Measurements from ENCODE around the gene TMEM139.
"Not testable (repeated sequence)": the region's sequence is repeated elsewhere in the genome, so short reads cannot be mapped to it uniquely, and the experiment has no call there.

The TMEM139 gene

DNA sequence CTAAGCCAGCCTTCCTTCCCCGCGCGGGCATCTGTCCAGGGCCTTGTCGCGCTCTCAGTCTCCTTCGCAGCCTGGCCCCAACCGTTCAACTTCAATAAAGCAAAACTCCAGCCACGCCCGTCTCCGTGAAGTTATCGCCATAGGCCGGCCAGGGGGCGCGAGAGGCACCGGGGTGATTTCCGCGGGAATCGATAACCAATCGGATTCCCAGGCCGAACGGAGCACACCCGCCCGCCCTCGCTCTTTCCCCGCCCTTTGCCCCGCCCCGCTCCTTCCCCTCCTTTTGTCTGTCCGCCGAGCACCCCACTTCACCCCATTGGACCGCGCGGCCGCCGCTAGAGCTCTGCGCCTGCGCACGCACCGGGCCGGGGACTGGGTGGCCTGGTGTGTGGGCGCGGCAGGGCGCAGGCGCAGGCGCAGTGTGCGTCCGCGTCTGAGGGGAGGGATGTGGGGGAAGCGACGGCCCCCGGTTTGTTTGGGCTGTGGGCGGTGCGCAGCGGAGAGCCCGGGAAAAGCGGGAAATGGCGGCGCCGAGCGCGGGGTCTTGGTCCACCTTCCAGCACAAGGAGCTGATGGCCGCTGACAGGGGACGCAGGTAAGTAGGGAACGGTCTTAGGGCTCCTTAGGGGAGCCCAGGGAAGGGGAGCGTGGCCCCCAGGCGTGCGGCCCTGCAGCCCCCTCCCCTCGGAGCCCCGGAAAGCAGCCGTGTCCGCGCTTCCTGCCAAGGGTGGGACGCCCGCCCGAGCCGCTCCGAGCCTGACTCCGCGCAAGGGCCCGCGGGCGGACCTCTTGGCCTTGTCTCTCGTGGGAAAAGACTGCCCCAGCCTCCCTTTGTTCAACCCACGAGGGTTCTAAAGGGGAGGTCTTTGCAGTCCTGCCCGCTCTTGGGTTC, 3.4 kb downstream of the TMEM139 start, which contains the start of gene CASP2:
Gene CASP2 (plus strand): TSS at position 417 of the 892 bp plus-strand sequence. CDS start 105 bp downstream, at position 522.
- in situ Hi-C loops (cut with HindIII; ENCODE audit: low sequenced_read_pairs) = no loop called here

DNA sequence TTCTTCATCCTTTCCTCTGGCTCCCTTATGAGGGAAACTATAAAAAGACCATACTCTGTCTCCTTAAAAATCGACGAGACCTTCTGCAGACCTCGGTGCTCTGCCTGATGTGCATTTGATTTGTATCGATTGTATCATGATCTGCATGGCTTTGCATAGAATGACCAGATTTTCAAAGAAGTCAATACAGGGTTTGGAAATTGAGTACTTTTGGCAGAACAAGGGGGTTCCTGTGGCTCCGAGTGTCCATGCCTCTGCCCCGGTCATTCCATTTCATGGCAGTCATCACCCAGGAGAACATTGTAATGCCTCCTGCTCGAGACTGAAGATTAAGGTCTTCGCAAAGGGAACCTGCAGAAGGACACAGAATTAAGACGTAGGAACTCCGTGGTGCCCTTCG, 4.1 kb downstream of the TMEM139 start:
- in situ Hi-C loops (cut with HindIII; ENCODE audit: low sequenced_read_pairs) = no loop called here

DNA sequence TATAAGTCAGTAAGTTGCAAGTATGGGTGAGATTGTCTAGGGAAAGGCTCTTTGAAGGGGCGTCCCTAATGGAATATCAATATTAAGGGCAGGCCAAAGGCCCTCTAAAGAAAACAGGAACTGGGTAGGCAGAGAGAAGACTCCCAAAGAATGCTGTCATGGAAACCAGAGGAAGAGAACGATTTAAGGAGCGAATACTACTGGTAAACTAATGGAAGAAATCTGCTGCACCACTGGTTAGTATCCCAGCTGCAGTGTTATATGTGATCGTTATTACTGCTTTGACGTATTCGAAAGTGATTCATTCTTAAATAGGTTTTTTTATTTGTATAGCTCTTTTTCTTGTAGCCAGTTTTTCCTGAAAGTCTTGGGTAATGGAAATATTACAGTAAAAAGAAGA, 4.7 kb downstream of the TMEM139 start:
- in situ Hi-C loops (cut with HindIII; ENCODE audit: low sequenced_read_pairs) = no loop called here

DNA sequence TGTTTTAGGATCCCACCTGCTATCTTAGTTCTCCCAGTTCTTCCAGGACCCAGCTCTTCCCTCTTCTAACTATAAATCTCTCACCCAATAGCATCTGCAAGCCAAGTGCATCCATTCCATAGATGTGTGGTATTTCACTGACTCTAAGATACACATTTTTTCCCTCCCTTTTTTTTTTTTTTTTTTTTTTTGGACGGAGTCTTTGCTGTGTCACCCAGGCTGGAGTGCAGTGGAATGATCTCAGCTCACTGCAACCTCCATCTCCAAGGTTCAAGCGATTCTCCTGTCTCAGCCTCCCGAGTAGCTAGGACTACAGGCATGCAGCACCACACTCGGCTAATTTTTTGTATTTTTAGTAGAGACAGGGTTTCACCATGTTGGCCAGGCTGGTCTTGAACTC, 5.1 kb downstream of the TMEM139 start:
- in situ Hi-C loops (cut with HindIII; ENCODE audit: low sequenced_read_pairs) = not testable (repeated sequence)

DNA sequence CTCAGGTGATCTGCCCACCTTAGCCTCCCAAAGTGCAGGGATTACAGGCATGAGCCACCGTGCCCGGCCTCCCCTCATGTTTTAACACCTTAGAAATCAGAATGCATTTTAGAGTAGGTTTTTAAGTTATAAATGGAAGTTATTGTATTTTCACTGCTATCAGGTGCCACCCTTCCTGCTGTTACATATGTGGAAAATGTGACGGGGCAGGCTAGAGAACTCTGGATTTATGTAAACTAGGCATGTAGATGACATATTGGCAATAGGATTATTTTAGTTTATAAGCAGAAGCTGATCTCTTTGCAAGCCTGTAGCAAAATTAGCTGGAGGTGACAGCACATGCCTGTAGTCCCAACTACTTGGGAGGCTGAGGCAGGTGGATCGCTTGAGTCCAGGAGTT, 5.5 kb downstream of the TMEM139 start:
- in situ Hi-C loops (cut with HindIII; ENCODE audit: low sequenced_read_pairs) = no loop called here

DNA sequence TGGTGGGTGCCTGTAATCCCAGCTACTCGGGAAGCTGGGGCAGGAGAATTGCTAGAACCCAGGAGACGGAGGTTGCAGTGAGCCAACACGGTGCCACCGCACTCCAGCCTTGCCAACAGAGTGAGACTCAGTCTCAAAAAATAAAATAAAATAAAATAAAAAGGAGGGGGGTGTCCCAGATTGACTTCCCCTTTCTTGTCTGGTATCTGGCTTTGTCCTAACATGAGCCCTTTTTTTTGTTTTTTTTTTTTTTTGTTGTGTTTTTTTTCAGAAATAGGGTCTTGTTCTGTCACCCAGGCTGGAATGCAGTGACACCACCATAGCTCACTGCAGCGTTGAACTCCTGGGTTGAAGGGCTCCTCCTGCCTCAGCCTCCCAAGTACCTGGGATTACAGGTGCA, 8.1 kb downstream of the TMEM139 start:
- in situ Hi-C loops (cut with HindIII; ENCODE audit: low sequenced_read_pairs) = no loop called here

DNA sequence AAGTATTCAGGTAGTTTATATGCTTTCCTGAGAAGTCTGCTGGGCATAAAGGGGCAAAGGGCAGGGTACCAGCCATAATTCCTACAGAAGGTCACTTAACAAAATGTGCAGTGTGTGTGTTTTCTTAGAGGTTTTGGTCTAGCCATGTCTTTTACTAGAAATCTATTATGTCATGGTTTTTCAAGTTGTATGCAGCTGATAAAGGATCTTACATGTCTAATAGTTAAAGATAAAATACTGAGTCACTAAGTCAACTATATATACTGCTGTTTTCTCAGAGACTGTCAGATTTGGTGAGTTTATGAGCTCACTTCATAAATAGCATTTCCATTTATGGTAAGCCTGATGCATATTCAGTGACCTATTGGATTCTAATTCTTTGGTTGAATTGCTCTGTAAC, 11.1 kb downstream of the TMEM139 start:
- in situ Hi-C loops (cut with HindIII; ENCODE audit: low sequenced_read_pairs) = no loop called here

DNA sequence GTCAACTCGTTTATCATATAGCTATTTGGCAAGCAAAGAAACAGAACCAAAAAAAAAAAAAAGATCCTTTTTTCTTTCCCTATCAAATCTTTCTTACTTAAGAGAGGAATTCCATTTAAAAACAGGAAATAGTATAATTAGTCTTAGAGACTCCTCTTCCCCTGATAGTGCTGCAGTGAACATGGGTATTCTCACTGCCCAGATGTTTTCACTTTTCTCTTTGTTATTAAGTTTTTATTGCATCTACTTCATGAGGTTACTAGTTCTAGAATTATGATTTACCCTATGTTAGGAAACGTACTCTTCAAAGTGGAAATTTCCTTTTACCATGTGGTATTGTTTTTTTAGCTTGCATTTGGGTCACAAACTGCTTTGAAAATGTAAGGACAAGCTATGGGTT, 11.9 kb downstream of the TMEM139 start:
- in situ Hi-C loops (cut with HindIII; ENCODE audit: low sequenced_read_pairs) = no loop called here

DNA sequence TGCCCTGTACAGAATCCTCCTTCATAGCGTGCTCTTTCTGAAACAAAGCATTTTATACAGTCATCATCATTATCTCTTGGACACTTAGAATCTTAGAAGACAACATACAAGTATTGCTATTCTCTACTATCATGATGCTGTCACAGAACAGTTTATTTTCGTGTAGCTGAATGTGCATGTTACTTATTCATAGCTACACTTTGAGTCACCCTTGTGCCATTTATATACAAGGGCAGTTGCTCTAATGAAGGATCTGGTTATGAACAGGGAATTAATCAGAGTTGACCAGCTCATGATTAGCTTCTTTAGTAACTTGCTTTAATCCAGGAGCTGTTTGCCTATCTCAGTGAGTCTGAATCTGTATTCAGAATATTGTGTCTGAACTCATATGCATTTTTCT, 14.6 kb downstream of the TMEM139 start:
- in situ Hi-C loops (cut with HindIII; ENCODE audit: low sequenced_read_pairs) = no loop called here

DNA sequence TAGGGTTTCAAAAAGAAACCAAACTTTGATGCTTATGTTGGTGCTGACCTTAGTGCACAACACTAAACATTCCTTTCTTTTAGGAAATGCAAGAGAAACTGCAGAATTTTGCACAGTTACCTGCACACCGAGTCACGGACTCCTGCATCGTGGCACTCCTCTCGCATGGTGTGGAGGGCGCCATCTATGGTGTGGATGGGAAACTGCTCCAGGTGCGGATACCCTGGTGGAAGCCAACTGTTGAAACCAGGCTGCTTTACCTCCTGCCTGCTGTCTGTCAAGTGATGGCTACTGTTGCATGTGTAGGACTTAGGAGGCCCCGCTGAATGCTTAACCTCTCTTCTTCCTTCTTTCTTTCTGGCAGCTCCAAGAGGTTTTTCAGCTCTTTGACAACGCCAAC, 15.1 kb downstream of the TMEM139 start:
- in situ Hi-C loops (cut with HindIII; ENCODE audit: low sequenced_read_pairs) = loop anchor here (10.0 kb wide), 2 partner anchors 55 to 285 kb away; no protein-coding TSS in a partner anchor

DNA sequence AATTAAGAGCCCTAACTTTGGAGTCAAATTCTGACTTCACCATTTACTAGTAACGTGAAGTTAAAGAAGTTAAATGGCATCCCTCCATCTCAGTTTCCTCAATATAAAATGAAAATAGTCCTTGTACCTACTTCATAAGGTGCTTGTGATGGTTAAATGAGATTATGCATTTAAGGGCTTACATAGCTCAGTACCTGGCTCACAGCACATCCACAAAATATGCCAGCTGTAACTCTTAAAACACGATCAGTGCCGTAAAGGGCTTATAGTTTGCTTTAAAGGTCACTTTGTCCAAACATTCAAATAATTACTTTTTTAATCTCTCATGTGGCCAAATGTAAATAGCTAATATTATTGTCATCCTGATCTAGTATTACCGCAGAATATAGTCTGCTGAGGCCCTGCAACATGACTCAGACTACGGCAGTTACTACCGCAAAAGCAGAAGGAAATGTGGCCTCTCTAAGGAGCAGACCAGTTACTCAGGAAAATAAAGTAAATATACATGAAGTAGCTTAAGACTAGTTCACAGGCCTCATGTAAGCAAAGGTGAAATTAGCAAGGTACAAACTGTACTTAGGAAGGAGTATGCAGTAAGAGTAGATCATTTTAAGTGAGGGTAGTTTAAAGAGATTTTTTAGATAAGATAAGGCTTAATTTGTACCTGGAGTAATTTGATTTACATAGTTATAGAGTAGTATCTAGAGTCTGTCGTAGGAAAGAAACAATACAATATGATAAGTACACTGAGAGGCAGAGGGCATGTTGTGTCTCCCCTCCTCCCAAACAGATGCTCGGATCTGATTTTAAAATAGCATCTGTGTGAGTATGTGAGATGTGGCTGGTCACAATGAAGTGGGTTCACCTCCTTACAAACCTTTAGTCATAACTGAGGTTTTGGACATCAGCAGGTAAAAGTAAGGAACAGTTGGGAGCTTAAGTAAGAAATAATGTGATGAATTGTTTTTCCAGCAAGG, 16.5 kb downstream of the TMEM139 start:
- in situ Hi-C loops (cut with HindIII; ENCODE audit: low sequenced_read_pairs) = loop anchor here (10.0 kb wide), 2 partner anchors 56 to 286 kb away; no protein-coding TSS in a partner anchor

DNA sequence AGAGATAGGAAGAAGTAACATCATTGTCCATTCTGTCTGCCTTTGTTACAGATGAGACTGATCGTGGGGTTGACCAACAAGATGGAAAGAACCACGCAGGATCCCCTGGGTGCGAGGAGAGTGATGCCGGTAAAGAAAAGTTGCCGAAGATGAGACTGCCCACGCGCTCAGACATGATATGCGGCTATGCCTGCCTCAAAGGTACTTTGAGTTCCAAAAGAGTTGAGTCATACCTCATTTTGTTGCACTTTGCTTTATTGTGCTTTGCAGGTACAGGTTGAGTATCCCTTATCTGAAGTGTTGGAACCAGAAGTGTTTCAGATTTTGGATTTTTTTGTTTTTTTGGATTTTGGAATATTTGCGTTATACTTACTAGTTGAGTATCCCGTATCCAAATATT, 19.0 kb downstream of the TMEM139 start:
- in situ Hi-C loops (cut with HindIII; ENCODE audit: low sequenced_read_pairs) = loop anchor here (10.0 kb wide), 2 partner anchors 59 to 289 kb away; no protein-coding TSS in a partner anchor

DNA sequence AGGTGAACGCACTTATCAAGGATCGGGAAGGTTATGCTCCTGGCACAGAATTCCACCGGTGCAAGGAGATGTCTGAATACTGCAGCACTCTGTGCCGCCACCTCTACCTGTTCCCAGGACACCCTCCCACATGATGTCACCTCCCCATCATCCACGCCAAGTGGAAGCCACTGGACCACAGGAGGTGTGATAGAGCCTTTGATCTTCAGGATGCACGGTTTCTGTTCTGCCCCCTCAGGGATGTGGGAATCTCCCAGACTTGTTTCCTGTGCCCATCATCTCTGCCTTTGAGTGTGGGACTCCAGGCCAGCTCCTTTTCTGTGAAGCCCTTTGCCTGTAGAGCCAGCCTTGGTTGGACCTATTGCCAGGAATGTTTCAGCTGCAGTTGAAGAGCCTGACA, 20.2 kb downstream of the TMEM139 start:
- in situ Hi-C loops (cut with HindIII; ENCODE audit: low sequenced_read_pairs) = loop anchor here (10.0 kb wide), 2 partner anchors 60 to 290 kb away; no protein-coding TSS in a partner anchor

DNA sequence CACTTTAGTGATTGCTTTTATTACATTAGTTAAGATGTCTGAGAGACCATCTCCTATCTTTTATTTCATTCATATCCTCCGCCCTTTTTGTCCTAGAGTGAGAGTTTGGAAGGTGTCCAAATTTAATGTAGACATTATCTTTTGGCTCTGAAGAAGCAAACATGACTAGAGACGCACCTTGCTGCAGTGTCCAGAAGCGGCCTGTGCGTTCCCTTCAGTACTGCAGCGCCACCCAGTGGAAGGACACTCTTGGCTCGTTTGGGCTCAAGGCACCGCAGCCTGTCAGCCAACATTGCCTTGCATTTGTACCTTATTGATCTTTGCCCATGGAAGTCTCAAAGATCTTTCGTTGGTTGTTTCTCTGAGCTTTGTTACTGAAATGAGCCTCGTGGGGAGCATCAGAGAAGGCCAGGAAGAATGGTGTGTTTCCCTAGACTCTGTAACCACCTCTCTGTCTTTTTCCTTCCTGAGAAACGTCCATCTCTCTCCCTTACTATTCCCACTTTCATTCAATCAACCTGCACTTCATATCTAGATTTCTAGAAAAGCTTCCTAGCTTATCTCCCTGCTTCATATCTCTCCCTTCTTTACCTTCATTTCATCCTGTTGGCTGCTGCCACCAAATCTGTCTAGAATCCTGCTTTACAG, 20.8 kb downstream of the TMEM139 start:
- in situ Hi-C loops (cut with HindIII; ENCODE audit: low sequenced_read_pairs) = loop anchor here (10.0 kb wide), 2 partner anchors 61 to 291 kb away; no protein-coding TSS in a partner anchor

DNA sequence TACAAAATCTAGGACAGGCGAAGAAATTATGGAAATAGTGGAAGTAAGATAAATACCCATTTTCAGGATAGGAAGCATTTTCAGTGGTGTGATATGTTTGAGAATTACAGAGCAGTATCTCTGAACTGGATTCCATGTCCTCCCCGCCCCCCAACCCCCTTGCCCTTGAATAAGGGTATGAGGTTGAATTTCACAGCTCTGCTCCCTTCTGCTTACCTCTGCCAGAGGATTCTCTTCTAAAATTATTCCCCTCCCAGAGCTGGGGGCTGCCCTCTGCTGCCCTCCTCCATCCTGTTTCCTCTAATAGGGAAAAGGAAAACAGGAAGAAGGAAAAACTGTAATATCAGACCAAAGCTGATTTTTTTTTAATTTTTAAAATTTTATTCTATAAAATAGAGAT, 23.9 kb downstream of the TMEM139 start:
- in situ Hi-C loops (cut with HindIII; ENCODE audit: low sequenced_read_pairs) = loop anchor here (10.0 kb wide), 2 partner anchors 64 to 294 kb away; no protein-coding TSS in a partner anchor

DNA sequence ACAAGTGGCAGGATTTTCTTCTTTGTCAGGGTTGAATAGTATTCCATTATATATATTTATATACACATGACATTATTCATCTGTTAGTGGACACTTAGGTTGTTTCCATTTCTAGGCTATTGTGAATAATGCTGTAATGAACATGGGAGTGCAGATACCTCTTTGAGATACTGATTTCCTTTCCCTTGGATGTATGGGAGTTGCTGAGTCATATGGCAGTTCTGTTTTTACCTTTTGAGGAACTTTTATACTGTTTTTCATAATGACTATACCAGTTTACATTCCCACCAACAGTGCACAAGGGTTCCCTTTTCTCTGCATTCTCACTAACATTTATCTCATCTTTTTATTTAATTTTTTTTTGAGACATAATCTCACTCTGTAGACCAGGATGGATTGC, 29.4 kb downstream of the TMEM139 start:
- in situ Hi-C loops (cut with HindIII; ENCODE audit: low sequenced_read_pairs) = no loop called here

DNA sequence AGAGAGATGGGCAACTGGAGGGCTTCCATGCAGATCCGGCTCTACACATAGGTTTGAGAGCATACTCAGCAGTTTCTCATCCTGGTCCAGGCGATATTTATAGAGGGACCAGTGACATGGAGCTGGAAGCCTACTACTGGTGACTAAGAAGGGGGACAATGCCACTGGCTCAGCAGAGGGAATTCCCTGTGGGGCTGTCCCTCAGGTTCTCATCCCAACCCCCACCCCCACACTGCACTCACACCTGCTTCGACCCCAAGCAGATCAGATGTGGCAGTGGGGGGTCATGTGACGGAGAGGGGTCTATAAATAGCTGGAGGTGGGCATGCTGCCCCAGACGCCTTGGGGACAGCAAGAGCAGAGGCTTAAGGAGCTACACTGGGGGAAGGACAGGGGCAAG, 31.0 kb downstream of the TMEM139 start, which contains the start of gene CLCN1:
Gene CLCN1 (plus strand): TSS at position 336 of the 400 bp plus-strand sequence. CDS start 102 bp downstream, outside the sequence.
- in situ Hi-C loops (cut with HindIII; ENCODE audit: low sequenced_read_pairs) = no loop called here

DNA sequence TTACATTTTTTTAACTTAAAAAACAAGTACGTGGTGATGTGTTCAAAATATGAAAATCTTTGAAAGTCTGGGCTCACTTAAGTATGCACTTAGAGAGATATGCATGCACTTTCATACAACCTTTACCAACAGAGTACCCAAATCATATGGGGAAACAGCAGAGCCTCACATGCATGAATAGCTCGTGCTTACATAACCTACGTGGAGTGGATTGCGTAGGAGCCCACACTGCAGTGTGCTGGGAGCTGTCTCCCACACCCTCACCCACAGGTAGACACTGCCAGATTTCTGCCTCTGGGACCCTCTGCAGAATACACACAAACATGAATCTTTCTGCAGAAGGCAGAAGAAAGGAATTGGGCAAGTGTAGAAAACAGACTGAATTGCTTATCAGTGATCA, 31.7 kb downstream of the TMEM139 start:
- in situ Hi-C loops (cut with HindIII; ENCODE audit: low sequenced_read_pairs) = no loop called here

DNA sequence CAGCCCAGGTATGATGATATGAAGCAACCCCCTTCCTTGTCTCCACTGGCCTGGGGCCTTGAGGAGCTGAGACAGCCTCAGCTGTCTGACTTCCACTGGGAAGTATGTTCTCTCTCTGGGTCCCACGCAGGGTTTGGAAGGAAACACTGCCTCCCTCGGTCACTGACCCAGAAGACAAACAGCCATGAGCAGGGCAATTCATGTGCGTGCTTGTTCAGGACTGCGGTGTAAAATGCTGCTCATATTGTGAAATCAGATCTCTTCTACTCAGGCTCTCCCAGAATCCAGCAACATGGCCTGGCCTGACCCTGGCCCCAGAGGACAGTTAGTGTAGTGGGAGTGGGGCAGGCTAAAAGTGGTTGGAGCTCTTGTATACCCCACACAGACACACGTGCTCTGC, 33.9 kb downstream of the TMEM139 start:
- in situ Hi-C loops (cut with HindIII; ENCODE audit: low sequenced_read_pairs) = no loop called here

DNA sequence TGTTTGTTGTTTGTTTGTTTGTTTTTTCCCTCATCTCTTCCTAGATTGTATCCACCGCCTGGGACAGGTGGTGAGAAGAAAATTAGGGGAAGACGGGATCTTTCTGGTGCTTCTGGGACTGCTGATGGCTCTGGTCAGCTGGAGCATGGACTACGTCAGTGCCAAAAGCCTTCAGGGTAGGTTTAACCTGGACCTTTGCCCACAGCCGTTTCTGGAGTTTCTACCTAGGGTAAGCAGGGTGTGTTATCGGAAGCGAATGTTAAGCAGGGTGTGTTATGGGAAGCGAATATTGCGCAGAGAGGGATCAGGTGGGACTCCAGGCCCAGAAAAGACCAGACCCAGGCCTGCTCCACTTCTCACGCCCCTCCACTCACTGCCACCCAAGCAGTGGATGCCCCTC, 35.9 kb downstream of the TMEM139 start:
- in situ Hi-C loops (cut with HindIII; ENCODE audit: low sequenced_read_pairs) = loop anchor here (5.0 kb wide), 1 partner anchor 67 kb away; no protein-coding TSS in a partner anchor
